Fibroblast of the aortic adventitia (primary cell): ENCODE data around the gene DNAH3. TPM values are rescaled to one million over a fixed set of nuclear protein-coding genes. Genes with fewer than 3 reads are reported as not detected.

Source experiments
- DNase-seq: peaks from one replicate; pipeline ENCODE4 v3.0.0-alpha.2; 2010; ENCODE audit warnings: low read depth
- H3K4me3 ChIP-seq: 2 replicates; pipeline ENCODE4 v1.5.1; 2011; ENCODE audit warnings: low read depth, mild to moderate bottlenecking, control low read depth, low read length, moderate library complexity
- total RNA-seq: library from RNA; depleted of rRNA; stranded (reverse); fragments of >200 nt; gene quantifications from 2 replicates; pipeline ENCODE4 v1.2.3, GENCODE V29; 2012; ENCODE audit warnings: low replicate concordance
- TF ChIP-seq, protein P1 (sequence below): IDR thresholded peaks from 2 replicates; pipeline ENCODE4 v1.5.1; 2011; ENCODE audit warnings: mild to moderate bottlenecking, low read length, control low read depth, inconsistent platforms; ENCODE audit not compliant: insufficient read depth

The DNAH3 gene
- total RNA-seq, 1 donor = not detected

DNA sequence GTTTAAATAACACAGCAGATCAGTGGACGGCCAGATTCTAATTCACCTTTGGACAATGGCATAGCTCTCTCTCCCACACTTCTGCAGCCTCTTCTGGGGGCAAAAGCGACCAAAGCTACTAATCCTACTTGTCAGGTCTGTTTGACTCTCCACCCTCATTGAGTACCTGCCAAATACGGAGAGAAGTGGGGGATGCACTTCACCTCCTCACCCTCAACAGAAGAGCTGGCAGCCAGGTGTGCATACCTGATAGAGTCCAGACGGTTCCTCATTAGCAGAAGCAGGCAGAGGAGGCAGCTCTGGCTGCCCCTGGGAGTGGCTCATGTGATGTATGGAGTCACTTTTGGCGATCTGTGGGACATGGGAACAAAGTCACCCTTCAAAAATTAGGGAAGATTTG is 4.9 kb downstream of the DNAH3 start:
- no peak overlapping the region for H3K4me3 ChIP-seq
- no peak for DNase-seq
- TF ChIP-seq, protein P1, sequence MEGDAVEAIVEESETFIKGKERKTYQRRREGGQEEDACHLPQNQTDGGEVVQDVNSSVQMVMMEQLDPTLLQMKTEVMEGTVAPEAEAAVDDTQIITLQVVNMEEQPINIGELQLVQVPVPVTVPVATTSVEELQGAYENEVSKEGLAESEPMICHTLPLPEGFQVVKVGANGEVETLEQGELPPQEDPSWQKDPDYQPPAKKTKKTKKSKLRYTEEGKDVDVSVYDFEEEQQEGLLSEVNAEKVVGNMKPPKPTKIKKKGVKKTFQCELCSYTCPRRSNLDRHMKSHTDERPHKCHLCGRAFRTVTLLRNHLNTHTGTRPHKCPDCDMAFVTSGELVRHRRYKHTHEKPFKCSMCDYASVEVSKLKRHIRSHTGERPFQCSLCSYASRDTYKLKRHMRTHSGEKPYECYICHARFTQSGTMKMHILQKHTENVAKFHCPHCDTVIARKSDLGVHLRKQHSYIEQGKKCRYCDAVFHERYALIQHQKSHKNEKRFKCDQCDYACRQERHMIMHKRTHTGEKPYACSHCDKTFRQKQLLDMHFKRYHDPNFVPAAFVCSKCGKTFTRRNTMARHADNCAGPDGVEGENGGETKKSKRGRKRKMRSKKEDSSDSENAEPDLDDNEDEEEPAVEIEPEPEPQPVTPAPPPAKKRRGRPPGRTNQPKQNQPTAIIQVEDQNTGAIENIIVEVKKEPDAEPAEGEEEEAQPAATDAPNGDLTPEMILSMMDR = no peak

DNA sequence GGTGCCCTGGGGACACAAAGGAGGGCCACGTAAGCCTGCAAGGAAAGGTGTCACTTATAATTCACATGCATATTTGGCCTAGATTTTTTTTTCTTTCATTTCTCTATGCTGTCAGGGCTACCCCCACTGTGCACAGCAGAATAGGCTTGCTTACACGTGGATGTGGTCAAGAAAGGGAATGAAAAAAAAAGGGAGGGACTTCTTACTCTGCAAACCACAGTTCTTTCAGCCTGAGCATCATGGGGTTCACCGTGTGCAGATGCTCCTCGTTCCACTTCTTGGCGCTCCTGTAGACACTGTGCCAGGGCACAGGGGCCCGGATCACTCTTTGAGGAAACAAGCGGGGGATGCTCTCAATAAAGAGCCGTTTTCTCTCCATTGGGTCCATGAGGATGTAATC is 16.6 kb downstream of the DNAH3 start:
- no peak overlapping the region for H3K4me3 ChIP-seq
- TF ChIP-seq, protein P1 = no peak
- DNase-seq = no peak

DNA sequence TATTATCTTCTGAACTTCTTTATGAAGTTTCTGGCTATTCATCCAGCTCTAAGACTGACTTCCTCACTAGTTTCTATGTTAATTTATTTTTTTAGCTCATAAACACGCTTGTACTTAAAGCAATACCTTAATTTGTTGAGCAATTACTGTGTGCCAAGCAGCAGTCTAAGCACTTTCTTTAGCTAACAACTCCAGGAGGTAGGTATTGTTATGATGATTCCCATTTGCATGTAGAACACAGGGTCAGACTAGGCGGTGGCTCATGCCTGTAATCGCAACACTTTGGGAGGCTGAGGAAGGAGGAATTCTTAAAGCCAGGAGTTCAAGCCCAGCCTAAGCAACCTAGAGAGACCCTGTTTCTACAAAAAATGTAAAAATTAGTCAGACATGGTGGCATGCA is 19.8 kb downstream of the DNAH3 start:
- TF ChIP-seq, protein P1 = no peak
- no peak for DNase-seq
- H3K4me3 ChIP-seq = no peak overlapping the region

DNA sequence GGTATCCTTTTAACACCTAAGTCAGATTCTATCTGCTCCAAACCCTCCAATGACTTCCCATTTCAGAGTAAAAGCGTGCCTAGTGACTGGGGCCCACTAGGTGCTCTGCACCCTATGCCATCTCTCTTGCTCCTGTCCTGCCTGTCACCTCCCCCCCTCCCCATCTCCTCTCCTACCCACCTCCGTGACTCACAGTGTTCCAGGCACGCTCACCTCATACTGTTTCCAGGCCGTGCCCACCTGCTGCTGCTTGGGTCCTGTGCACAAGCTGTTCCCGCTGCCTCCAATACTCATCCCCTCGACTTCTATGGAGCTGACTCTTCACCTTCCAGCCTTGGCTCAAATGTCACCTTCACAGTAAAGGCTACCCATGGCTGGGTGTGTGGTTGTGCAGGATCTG is 21.7 kb downstream of the DNAH3 start:
- DNase-seq = no peak
- TF ChIP-seq, protein P1 = no peak
- H3K4me3 ChIP-seq = no peak overlapping the region

DNA sequence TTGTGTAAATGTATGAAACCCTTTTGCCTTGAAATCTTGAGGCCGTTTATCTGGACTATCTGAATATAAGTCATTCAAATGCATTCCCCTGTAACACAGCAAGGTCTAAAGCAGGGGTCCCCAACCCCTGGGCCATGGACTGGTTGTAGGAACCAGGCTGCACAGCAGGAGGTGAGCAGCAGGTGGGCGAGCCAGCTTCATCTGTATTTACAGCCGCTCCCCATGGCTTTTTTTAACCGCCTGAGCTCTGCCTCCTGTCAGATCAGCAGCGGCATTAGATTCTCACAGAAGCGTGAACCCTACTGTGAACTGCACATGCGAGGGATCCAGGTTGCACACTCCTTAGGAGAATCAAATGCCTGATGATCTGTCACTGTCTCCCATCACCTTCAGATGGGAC is 24.1 kb downstream of the DNAH3 start:
- no peak for DNase-seq
- TF ChIP-seq, protein P1 = no peak
- H3K4me3 ChIP-seq = no peak overlapping the region

DNA sequence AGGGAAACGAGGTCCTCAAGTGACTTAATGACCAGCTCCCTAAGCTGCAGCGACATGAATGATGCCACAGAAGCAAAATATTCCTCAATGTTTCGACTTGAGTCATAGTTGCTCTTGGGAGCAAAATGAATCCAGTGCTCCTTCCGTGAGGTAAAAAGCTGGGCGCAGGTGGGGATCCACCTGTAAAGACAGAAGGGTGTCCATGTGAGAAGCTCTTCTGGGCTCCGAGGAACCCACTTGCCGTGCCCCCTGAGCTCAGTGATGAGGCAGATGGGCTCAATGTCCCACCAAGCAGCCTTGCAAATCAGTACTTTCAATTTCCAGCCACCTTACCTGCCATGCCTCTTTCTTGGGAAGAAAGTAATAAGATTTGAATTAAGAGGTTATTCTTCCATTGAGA is 25.5 kb downstream of the DNAH3 start:
- DNase-seq = no peak
- TF ChIP-seq, protein P1 = no peak
- H3K4me3 ChIP-seq = no peak overlapping the region

DNA sequence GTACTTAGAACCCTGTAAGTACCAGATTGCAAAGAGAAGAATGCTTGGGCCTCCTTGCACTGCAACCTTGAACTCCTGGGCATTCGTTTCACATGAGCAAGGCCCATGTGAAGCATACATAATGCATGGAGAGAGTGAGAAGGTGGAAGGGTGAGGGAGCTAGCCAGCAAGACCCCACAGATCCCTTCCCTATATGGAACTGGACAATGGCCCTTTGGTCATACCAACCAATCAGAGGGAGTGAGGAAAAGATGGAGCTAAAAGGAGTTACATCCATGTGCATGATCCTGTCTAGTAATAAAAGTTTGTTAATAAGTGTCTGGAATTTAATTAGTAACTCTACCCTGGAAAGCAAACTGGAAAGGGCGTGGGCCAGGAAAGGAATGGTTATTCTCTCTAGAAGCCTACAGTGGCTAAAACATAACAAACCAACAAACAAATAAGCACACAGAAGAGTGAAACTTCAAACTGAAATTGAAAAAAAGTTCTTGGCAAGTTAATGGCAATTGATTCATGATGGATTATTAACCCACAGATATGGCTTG is 29.6 kb downstream of the DNAH3 start:
- DNase-seq = no peak
- no peak overlapping the region for H3K4me3 ChIP-seq
- TF ChIP-seq, protein P1 = no peak
